Lower lobe of right lung (tissue), 2 donors: Measurements from ENCODE around the gene SLC26A3. TPM values are rescaled to one million over a fixed set of nuclear protein-coding genes. Genes with fewer than 3 reads are reported as not detected.
A peak's percentile ranks its signal among the peaks of the same experiment; 100 is the strongest.

Experiments used
- ATAC-seq, 2 donors: fragments of 200-7000 bp; cut with Tn5 transposase; one replicate each; pipeline ENCODE4 v1.9.1; 2020 to 2022; ENCODE audit warnings: mild to moderate bottlenecking in 2 of 2, moderate library complexity in 2 of 2
- DNase-seq: peaks from one replicate; pipeline ENCODE4 v3.0.0-alpha.2; 2020
- H3K27ac ChIP-seq: fragments of 200-600 bp; one replicate; pipeline ENCODE4 v1.8.0; 2022
- H3K27me3 ChIP-seq: fragments of 200-600 bp; one replicate; pipeline ENCODE4 v1.8.0; 2022; ENCODE audit warnings: low read depth
- H3K36me3 ChIP-seq: fragments of 200-600 bp; one replicate; pipeline ENCODE4 v1.8.0; 2022; ENCODE audit warnings: mild to moderate bottlenecking
- H3K4me1 ChIP-seq: fragments of 200-600 bp; one replicate; pipeline ENCODE4 v1.8.0; 2022
- H3K4me3 ChIP-seq: fragments of 200-600 bp; one replicate; pipeline ENCODE4 v1.8.0; 2022; ENCODE audit warnings: mild to moderate bottlenecking
- H3K9me3 ChIP-seq: fragments of 200-600 bp; one replicate; pipeline ENCODE4 v1.8.0; 2022
- intact Hi-C: fragments of 100-400 bp; cut with DNase I; formaldehyde crosslinking; loops from one replicate; pipeline ENCODE4 v1.11.0; 2022
- total RNA-seq: library from RNA; stranded (reverse); fragmentation: NEBNext Ultra II Directional; extraction: Animal tissue kit (Norgen Biotek cat#: 25700); gene quantifications from one replicate; pipeline ENCODE4 v1.2.1, GENCODE V29; 2021
- TF ChIP-seq, protein P1 (sequence below): fragments of 200-600 bp; IDR thresholded peaks from one replicate; pipeline ENCODE4 v1.8.0; 2022; ENCODE audit warnings: antibody characterized with exemption, mild to moderate bottlenecking
- donor health status: DM: no; HTN: yes; CAD: no; lungs with severe emphysema.

The SLC26A3 gene
- total RNA-seq, 1 donor from 2014 or later, result not detected

DNA sequence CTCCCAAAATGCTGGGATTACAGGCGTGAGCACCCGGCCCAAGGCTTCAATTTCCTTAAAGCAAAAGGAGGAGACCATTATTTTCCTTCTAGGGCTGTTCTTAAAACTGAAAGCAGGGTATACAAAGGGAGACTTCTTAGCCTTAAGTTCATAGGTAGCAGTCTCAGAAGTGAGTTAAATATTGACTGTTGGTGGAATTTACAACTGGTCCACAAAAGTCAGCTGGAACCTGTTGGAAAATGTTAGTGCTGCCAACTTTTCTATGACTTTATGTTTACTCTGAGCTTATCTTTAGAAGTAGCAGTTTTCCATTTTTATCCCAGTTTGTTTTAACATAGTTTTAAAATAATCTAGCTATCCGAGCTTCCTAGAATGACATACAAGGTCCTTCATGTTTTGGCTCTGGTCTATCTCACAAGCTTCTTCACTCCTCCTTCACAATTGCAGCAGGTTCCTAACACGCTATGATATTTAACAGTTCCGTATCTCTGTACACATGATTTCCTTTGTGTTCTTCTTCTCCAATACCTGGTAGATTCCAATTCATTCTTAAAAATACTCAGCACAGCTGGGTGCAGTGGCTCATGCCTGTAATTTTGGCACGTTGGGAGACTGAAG lies 3.3 kb downstream of the SLC26A3 start:
- H3K27me3 ChIP-seq, result no peaks in the 10 kb centered on the region
- no peak for DNase-seq
- ATAC-seq, result peak in 1 of 2 donors; percentile 31
- no peak overlapping the region for H3K4me3 ChIP-seq
- H3K4me1 ChIP-seq, result no peaks in the 10 kb centered on the region
- TF ChIP-seq, protein P1, sequence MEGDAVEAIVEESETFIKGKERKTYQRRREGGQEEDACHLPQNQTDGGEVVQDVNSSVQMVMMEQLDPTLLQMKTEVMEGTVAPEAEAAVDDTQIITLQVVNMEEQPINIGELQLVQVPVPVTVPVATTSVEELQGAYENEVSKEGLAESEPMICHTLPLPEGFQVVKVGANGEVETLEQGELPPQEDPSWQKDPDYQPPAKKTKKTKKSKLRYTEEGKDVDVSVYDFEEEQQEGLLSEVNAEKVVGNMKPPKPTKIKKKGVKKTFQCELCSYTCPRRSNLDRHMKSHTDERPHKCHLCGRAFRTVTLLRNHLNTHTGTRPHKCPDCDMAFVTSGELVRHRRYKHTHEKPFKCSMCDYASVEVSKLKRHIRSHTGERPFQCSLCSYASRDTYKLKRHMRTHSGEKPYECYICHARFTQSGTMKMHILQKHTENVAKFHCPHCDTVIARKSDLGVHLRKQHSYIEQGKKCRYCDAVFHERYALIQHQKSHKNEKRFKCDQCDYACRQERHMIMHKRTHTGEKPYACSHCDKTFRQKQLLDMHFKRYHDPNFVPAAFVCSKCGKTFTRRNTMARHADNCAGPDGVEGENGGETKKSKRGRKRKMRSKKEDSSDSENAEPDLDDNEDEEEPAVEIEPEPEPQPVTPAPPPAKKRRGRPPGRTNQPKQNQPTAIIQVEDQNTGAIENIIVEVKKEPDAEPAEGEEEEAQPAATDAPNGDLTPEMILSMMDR, result no peak
- no peaks in the 10 kb centered on the region for H3K36me3 ChIP-seq
- no peaks in the 10 kb centered on the region for H3K9me3 ChIP-seq
- intact Hi-C loops, result no loop called here
- H3K27ac ChIP-seq, result no peak overlapping the region

GRCh38 chr7:107792364-107792763 lies 10.7 kb downstream of the SLC26A3 start:
- Histone ChIP-seq H3K4me3 (no peak overlapping the region), H3K9me3 (no peaks in the 10 kb centered on the region), H3K27ac (no peak overlapping the region), H3K36me3 (no peaks in the 10 kb centered on the region), H3K27me3 (no peaks in the 10 kb centered on the region), H3K4me1 (no peaks in the 10 kb centered on the region)
- DNase-seq, result no peak
- no peak for ATAC-seq
- intact Hi-C loops, result no loop called here
- TF ChIP-seq, protein P1, result no peak

GRCh38 chr7:107789647-107790046 lies 13.4 kb downstream of the SLC26A3 start:
- DNase-seq (no peak), ATAC-seq (no peak)
- intact Hi-C loops, result no loop called here
- H3K4me1 ChIP-seq, result no peaks in the 10 kb centered on the region
- no peaks in the 10 kb centered on the region for H3K9me3 ChIP-seq
- no peak overlapping the region for H3K27ac ChIP-seq
- H3K4me3 ChIP-seq, result no peak overlapping the region
- no peaks in the 10 kb centered on the region for H3K27me3 ChIP-seq
- TF ChIP-seq, protein P1, result no peak
- no peaks in the 10 kb centered on the region for H3K36me3 ChIP-seq

DNA sequence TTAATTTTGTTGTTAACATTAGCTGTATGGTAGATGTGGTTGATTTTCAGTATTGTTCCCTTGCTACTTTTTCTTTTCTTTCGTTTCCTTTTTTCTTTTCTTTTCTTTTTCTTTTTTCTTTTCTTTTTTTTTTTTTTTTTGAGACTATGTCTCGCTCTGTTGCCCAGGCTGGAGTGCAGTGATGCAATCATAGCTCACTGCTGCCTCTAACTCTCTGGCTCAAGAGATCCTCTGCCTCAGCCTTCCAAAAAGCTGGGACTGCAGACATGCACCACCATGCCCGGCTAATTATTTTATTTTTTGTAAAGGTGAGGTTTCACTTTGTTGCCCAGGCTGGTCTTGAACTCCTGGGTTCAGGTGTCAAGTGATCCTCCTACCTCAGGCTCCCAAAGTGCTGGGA lies 14.4 kb downstream of the SLC26A3 start:
- Histone ChIP-seq H3K4me3 (no peak overlapping the region), H3K9me3 (no peaks in the 10 kb centered on the region), H3K36me3 (no peaks in the 10 kb centered on the region), H3K4me1 (no peaks in the 10 kb centered on the region), H3K27ac (no peak overlapping the region), H3K27me3 (no peaks in the 10 kb centered on the region)
- no peak for ATAC-seq
- intact Hi-C loops, result no loop called here
- no peak for DNase-seq
- TF ChIP-seq, protein P1, result no peak

DNA sequence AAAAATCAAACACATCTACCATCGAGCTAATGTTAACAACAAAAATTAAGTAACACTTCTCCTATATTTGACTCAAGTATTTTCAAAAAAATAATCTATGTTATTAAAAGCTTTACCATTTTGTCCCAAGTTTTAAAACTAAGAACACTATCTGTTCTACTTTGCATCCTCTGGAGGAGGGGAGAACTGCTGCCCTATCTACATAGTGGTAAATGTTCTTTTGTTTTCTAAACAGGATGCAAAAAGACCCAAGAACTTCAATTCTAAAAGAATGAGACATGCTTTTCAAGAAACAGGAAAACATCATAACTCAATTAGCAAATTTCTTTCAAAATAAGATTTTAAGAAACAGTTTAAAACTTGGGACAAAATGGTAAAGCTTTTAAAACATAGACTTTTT lies 14.8 kb downstream of the SLC26A3 start:
- H3K9me3 ChIP-seq, result no peaks in the 10 kb centered on the region
- H3K4me3 ChIP-seq, result no peak overlapping the region
- TF ChIP-seq, protein P1, result no peak
- intact Hi-C loops, result no loop called here
- H3K36me3 ChIP-seq, result no peaks in the 10 kb centered on the region
- no peaks in the 10 kb centered on the region for H3K4me1 ChIP-seq
- no peaks in the 10 kb centered on the region for H3K27me3 ChIP-seq
- no peak overlapping the region for H3K27ac ChIP-seq
- no peak for ATAC-seq
- no peak for DNase-seq
